Fibroblast of the aortic adventitia (primary cell): Measurements from ENCODE around the gene MICAL3. TPM values are rescaled to one million over a fixed set of nuclear protein-coding genes. Genes with fewer than 3 reads are reported as not detected.
"Not testable (repeated sequence)": the region's sequence is repeated elsewhere in the genome, so short reads cannot be mapped to it uniquely, and the experiment has no call there.

Experiments
- DNase-seq: peaks from one replicate; pipeline ENCODE4 v3.0.0-alpha.2; 2010; ENCODE audit warnings: low read depth
- H3K4me3 ChIP-seq: 2 replicates; pipeline ENCODE4 v1.5.1; 2011; ENCODE audit warnings: low read depth, mild to moderate bottlenecking, control low read depth, low read length, moderate library complexity
- total RNA-seq: library from RNA; depleted of rRNA; stranded (reverse); fragments of >200 nt; gene quantifications from 2 replicates; pipeline ENCODE4 v1.2.3, GENCODE V29; 2012; ENCODE audit warnings: low replicate concordance
- TF ChIP-seq, protein P1 (sequence below): IDR thresholded peaks from 2 replicates; pipeline ENCODE4 v1.5.1; 2011; ENCODE audit warnings: mild to moderate bottlenecking, low read length, control low read depth, inconsistent platforms; ENCODE audit not compliant: insufficient read depth

The MICAL3 gene
- total RNA-seq, 1 donor = 18.8 TPM

DNA sequence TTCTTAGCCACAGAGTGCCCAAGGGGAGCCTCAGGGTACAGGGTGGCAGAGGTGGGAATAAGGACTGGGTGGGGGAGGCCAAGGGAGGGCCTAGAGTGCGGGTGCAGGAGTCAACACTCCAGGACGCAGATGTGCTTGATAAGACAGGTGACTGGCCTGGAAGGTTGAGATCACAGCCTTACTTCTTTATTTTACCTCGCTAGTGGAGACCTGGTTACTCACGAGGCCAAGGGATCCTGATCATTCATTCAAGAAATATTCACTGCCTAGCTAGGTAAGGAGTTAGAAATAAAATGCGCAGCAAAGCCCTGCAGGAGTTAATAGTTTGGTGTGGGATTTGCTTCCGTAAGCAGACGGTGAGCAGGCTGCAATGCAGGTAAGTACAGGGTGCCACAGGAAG lies 40.3 kb upstream of the MICAL3 start:
- H3K4me3 ChIP-seq = no peak overlapping the region
- TF ChIP-seq, protein P1, sequence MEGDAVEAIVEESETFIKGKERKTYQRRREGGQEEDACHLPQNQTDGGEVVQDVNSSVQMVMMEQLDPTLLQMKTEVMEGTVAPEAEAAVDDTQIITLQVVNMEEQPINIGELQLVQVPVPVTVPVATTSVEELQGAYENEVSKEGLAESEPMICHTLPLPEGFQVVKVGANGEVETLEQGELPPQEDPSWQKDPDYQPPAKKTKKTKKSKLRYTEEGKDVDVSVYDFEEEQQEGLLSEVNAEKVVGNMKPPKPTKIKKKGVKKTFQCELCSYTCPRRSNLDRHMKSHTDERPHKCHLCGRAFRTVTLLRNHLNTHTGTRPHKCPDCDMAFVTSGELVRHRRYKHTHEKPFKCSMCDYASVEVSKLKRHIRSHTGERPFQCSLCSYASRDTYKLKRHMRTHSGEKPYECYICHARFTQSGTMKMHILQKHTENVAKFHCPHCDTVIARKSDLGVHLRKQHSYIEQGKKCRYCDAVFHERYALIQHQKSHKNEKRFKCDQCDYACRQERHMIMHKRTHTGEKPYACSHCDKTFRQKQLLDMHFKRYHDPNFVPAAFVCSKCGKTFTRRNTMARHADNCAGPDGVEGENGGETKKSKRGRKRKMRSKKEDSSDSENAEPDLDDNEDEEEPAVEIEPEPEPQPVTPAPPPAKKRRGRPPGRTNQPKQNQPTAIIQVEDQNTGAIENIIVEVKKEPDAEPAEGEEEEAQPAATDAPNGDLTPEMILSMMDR = no peak
- no peak for DNase-seq

DNA sequence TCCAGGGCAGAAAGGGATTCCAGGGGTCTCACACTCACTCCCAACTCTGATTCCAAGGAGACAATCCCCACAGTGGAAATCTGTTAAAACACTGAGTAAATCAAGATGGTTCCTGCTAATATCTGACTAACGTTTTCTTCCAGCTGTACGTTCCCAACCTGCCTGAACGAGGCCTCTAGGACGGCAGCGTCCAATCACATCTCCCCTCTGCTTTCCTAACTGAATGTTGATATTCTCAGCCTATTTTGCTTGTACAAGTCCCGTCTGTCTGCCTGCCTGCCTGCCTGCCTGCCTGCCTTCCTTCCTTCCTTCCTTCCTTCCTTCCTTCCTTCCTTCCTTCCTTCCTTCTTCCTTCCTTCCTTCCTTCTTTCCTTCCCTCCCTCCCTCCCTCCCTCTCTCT lies 39.4 kb upstream of the MICAL3 start:
- not testable (repeated sequence) for H3K4me3 ChIP-seq, DNase-seq

DNA sequence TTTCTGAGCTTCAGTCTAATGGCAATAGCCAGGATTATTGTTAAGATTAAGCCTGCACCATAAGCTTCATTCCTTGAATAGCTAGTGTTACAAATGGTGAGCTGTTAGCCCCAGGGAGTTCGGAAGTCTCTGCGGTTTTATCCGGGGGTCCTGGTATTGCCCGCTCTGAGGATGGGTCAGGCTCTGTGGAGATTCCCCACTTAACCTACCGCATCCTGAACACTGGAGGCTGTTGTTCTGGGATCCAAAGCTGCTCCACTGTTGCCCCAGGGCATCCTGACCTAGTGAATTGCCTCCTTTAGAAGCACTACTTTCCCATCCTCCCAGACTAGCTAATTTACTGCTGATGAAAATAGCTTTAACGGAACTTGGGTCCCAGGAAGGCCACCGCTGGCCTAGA lies 38.9 kb upstream of the MICAL3 start:
- no peak for DNase-seq
- TF ChIP-seq, protein P1 = no peak
- no peak overlapping the region for H3K4me3 ChIP-seq

DNA sequence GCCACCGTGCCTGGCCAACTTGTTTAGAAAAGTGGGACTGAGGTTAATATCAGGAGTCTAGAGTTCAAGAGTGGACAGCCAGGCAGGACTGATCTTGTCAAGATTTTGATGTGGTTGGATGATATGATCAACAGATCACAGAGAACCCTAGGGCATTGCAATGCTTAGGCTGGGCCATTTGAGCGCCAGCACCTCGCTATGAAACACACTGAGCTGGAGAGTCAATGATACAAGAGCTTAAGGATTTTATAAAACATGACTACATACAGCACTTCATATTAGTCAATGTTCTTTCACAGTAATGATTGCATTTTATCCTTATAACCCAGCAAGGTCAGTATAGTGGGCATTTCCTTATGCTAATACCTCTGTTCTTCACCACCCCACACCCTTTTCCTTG lies 38.1 kb upstream of the MICAL3 start:
- H3K4me3 ChIP-seq = no peak overlapping the region
- TF ChIP-seq, protein P1 = no peak
- no peak for DNase-seq

DNA sequence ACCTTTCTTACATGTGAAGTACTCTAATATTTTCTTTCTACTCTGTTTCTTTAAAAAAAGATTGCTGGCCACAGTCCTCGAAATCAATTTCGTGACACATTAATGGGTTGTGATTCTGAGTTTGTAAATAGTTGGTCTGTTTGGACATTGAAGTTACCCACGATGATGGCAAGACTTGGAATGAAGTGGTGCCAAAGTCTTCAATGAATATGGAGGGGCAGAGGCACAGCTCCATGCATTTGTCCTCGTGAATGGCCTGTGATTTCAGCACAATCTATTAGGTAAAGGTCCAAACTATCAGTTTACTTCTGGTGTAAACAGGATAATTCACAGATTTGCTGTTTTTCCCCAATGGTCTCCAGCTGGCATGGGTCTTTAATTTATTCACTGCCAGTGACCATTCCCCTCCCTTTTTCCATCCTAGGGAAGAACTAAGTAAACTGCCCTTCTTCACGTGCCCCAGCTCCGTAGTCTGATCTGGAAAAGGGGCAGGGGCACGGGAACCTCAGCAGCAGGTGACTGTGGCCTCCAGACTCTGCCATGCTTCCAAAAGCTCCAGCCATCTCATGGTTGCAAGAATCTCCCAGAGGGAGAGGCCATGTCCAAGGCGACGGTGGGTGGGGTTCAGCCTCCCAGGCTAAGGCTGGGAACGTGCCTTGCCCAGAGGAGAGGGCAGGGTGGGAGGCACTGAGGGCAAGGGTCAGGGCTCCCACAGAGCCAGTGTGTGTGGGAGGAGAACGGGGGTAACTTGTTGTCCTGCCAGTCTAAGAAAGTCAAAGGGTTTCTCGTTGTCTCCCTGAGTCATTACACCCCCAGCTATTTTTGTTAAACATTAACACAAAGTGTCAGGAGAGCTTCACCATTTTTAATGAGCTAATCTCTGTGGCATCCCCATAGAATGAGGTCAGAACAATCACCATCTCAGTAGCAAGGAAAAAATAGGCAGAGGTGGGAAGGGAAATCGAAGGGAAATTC lies 36.6 kb upstream of the MICAL3 start:
- no peak overlapping the region for H3K4me3 ChIP-seq
- no peak for DNase-seq
- TF ChIP-seq, protein P1 = no peak

DNA sequence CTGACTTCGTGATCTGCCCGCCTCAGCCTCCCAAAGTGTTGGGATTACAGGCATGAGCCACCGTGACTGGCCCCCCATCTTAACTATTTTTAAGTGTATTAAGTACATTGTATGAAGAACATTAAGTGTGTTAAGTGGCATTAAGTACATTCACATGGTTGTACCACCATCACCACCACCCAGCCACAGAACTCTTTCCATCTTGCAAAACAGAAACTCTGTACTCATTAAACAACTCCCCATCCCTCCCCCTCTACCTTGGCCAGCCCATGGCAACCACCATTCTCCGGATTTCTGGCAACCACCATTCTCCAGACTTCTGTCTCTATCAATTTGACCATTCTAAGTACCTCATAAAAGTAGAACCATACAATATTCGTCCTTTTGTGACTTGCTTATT lies 35.6 kb upstream of the MICAL3 start:
- TF ChIP-seq, protein P1 = no peak
- no peak overlapping the region for H3K4me3 ChIP-seq
- no peak for DNase-seq

DNA sequence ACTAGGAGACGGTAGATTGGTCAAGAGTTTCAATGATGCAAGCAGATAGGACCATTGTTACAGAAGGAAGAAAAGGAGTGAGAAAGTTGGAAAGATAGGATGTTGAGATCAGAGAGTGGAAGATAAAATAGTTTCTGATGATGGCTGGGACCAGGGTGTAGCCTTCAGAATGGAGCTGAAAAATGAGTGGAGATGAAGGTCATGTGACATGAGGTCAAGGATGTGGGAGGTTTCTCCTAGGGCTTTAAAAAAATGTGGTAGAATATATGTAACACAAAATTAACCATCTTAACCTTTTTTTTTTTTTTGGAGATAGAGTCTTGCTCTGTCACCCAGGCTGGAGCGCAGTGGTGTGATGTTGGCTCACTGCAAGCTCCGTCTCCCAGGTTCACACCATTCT lies 35.1 kb upstream of the MICAL3 start:
- TF ChIP-seq, protein P1 = no peak
- DNase-seq = no peak

More for the DNA sequence above, 35.1 kb upstream of the MICAL3 start:
- H3K4me3 ChIP-seq = no peak overlapping the region
